NCI-H128 (cell line): ENCODE measurements around the gene ZCRB1.

ENCODE experiments used
- DNase-seq: peaks from one replicate; lab custom pipeline; 2025; ENCODE audit not compliant: unreplicated experiment; lab: John Stamatoyannopoulos, UW

ZCRB1 gene

GRCh38 chr12:42281844-42282243 lies 44.0 kb downstream of the ZCRB1 start:
- no peak for DNase-seq

GRCh38 chr12:42281278-42281677 lies 44.6 kb downstream of the ZCRB1 start:
- DNase-seq = no peak

GRCh38 chr12:42278128-42278510 lies 47.8 kb downstream of the ZCRB1 start:
- no peak for DNase-seq

DNA sequence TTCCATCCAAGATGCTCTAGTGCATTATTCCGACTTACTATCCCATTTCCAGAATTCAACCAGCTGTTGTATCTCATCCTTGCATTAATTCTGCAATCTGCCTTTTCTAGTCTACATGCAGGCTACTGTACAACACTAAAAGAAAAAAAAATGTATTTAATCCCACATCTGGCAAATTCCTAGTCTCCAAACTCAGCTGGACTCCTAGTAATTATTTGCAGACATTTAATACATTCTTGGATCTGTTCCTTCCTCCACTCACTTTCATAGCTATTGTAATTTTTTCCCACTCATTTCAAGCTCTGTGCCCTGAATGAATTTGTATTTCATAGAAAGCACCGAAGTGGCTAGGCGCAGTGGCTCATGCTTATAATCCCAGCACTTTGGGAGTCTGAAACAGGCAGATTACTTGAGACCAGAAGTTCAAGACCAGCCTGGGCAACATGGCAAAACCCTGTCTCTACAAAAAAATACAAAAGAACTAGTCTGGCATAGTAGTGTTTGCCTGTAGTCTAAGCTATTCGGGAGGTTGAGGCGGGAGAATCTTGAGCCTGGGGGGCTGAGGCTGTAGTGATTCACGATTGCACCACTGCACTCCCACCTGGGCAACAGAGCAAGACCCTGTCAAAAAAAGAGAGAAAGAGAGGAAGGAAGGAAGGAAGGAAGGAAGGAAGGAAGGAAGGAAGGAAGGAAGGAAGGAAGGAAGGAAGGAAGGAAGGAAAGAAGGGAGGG lies 48.3 kb downstream of the ZCRB1 start:
- DNase-seq = no peak

DNA sequence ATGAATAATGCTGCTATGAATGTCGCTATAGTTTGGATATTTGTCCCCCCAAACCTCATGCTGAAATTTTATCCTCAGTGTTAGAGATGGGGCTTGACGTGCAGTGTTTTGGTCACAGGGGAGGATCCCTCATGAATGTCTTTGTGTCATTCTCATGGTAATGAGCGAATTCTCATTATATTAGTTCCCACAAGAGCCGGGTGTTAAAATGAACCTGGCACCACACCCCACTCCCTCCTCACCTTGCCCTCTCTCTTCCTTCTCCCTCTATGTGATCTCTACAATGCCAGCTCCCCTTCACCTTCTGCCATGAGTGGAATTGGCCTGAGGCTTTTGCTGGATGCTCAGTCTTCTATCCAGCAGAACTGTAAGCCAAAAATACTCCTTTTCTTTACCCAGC lies 50.4 kb downstream of the ZCRB1 start:
- no peak for DNase-seq

- DNase-seq = no peak
Observed at GRCh38 chr12:42273706-42274105, 52.2 kb downstream of the ZCRB1 start.

DNA sequence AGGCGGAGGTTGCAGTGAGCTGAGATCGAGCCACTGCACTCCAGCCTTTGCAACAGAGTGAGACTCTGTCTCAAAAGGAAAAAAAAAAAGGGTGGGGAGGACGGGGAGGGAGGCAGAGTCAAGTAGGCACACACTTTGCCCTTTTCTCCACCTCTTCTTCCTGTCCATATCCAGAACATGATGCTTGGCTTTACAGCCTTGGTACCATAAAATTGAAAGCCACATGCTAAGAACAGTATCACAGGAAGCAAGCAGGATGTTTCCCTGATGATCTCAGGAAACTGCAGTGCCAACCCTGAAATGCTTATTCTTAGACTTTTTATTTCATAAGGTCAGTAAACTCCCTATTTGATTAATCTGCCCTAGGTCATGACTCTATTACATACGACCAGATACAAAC lies 55.3 kb downstream of the ZCRB1 start:
- DNase-seq = no peak

DNA sequence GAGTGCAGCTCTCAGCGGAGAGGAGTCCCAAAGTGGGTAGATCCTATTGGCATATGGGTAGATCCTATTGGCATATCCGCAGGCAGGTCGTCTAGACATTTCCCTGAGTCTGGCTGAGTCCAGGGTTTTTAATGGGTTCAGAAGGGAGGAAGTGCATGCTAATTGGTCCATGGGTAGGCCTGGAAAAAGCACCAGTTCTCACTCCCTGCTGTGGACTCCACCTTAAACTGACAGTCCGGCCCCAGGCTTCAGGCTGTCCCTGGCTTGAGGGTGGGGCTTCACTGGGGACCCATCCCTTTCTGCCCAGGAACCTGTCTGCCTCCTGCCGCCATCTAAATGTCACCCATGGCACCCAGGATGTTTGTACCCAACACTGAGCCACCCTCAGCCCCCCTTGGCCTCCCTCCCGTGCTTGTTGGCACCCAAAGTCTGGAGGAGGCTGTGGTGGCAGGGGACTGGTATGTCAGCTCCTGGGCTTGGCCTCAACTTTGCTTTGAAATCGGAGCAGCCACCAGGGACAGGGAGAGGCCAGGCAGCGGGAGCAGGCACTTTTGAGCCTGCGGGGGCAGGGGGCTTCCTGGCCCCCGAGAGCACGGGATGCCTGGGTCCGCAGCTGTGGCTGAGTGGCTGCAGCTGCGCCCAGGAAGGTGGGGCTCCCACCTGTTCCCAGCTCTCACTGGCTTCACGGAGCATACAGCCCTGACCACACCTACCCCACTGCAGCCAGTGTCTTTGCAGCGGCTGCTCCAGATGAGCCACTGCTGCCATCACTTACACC lies 58.3 kb downstream of the ZCRB1 start:
- no peak for DNase-seq

DNA sequence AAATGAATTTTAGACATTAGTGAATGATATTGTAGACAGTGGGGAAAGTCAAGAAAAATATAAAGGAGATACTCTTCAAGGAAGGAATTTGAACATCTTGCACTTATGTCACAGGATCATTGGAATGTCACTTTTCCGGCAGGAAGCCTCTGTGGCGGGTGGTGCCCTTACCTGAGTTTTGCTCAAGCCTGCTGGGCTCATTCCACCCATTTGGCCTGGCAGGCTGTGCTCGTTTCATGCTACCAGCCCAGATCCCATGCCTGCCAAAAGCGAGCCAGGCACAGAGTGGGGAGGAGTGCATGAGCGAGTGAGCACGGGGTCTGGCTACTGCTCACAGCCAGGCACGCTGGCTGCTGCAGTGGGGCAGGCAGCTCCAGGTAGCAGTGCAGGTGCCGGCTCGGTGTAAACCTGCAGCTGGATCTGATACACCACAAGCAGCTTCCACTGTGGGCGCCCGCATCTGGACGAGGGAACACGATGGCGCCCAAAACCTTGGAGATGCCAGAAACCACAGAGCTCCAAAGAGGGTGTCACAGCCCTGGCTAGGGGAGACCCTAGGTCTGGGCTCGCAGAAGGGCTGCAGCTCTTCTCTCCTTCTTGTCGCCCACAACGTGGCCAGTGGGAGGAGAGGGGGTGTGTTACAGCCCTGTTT lies 59.2 kb downstream of the ZCRB1 start:
- no peak for DNase-seq

DNA sequence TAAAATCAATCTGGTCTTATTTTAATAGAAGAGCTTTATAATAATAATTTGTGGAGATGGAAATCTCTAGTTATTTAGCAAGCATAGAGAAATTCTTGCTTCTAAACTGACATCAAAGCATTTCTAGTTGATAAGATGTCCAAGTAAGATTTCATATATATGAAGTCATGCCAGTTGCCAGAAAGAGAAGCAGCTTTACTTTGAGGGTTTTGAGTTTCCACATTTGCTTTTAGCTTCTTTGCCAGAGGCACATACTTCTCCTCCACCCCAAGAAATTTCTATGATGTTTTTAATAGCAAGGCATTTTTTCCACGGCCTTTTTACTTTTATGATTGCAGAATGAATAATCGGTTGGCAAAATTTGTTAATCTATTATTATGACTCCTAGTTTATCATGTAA lies 63.6 kb downstream of the ZCRB1 start:
- no peak for DNase-seq
